Embryonic facial prominence (tissue), 1 donor: ENCODE results near the gene KRTAP4-6.
"Not testable (repeated sequence)": the region's sequence is repeated elsewhere in the genome, so short reads cannot be mapped to it uniquely, and the experiment has no call there.

ENCODE experiments used
- DNase-seq: peaks from one replicate; pipeline ENCODE4 v3.0.0-alpha.2; 2016; ENCODE audit errors: extremely low spot score

Gene KRTAP4-6

GRCh38 chr17:41147531-41148204 is 7.3 kb upstream of the KRTAP4-6 start:
- no peak for DNase-seq

GRCh38 chr17:41145261-41145660 is 4.9 kb upstream of the KRTAP4-6 start:
- DNase-seq = no peak

- DNase-seq = no peak
Observed at GRCh38 chr17:41144846-41145245, 4.5 kb upstream of the KRTAP4-6 start.

- DNase-seq = no peak
Observed at GRCh38 chr17:41141361-41141760, 1.0 kb upstream of the KRTAP4-6 start.

GRCh38 chr17:41139865-41140264 is 479 bp downstream of the KRTAP4-6 start:
- not testable (repeated sequence) for DNase-seq

- no peak for DNase-seq
Observed at GRCh38 chr17:41133880-41134735, 6.2 kb downstream of the KRTAP4-6 start.

GRCh38 chr17:41131979-41132378 is 8.4 kb downstream of the KRTAP4-6 start:
- no peak for DNase-seq

GRCh38 chr17:41127371-41127770 is 13.0 kb downstream of the KRTAP4-6 start:
- no peak for DNase-seq

GRCh38 chr17:41126412-41126811 is 13.9 kb downstream of the KRTAP4-6 start:
- no peak for DNase-seq

- DNase-seq = no peak
Observed at GRCh38 chr17:41125064-41125463, 15.3 kb downstream of the KRTAP4-6 start.

- not testable (repeated sequence) for DNase-seq
Observed at GRCh38 chr17:41123991-41124371, 16.4 kb downstream of the KRTAP4-6 start, which contains the start of gene KRTAP4-12. Gene KRTAP4-12 (minus strand): TSS chr17:41124182. CDS start chr17:41124122, 60 bp downstream.

- DNase-seq = not testable (repeated sequence)
Observed at GRCh38 chr17:41123292-41123990, 16.9 kb downstream of the KRTAP4-6 start.

GRCh38 chr17:41121742-41122141 is 18.6 kb downstream of the KRTAP4-6 start:
- DNase-seq = no peak

GRCh38 chr17:41119696-41120690 is 20.4 kb downstream of the KRTAP4-6 start:
- not testable (repeated sequence) for DNase-seq

- DNase-seq = no peak
Observed at GRCh38 chr17:41118721-41119120, 21.6 kb downstream of the KRTAP4-6 start.

GRCh38 chr17:41117846-41118386 is 22.4 kb downstream of the KRTAP4-6 start, which contains the start of gene KRTAP4-11:
Gene KRTAP4-11 (minus strand): TSS chr17:41118373. CDS start chr17:41118315, 58 bp downstream.
- not testable (repeated sequence) for DNase-seq

GRCh38 chr17:41116297-41116696 is 24.0 kb downstream of the KRTAP4-6 start:
- DNase-seq = no peak

- no peak for DNase-seq
Observed at GRCh38 chr17:41111151-41111885, 29.0 kb downstream of the KRTAP4-6 start.

- not testable (repeated sequence) for DNase-seq
Observed at GRCh38 chr17:41108728-41109386, 31.5 kb downstream of the KRTAP4-6 start.
